NCI-H128 (cell line): ENCODE data around the gene GSTT4.
"Not testable (repeated sequence)": the region's sequence is repeated elsewhere in the genome, so short reads cannot be mapped to it uniquely, and the experiment has no call there.

Experiments used
- DNase-seq: peaks from one replicate; lab custom pipeline; 2025; ENCODE audit not compliant: unreplicated experiment; lab: John Stamatoyannopoulos, UW

The GSTT4 gene

DNA sequence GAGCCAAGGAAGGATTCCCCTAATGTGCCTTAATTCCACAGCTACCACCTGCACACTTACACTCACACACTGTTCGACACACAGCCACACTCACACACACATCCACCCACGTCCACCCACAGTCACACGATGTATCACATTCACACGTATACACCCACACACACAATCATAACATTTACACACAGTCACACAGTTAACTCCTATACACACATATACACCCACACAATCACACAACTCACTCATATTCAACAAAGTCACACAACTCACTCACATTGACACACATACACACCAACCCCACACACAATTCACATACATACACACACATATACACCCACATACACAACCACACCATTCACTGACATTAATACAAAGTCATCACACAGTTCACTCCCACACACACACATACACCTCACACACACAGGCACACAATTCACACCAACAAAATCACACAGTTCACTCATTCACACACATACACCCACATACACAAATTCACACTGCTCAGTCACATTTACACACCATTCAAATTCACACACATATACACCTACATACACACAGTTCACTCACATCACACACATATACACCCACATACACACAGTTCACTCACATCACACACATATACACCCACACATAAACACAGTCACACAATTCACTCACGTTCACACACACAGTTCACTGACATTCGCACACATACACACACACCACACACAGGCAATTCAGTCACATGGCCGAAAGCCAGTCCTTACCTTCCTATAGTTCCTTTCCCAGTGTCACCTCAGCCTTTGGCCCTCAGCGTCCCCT, 50.9 kb downstream of the GSTT4 start:
- not testable (repeated sequence) for DNase-seq

DNA sequence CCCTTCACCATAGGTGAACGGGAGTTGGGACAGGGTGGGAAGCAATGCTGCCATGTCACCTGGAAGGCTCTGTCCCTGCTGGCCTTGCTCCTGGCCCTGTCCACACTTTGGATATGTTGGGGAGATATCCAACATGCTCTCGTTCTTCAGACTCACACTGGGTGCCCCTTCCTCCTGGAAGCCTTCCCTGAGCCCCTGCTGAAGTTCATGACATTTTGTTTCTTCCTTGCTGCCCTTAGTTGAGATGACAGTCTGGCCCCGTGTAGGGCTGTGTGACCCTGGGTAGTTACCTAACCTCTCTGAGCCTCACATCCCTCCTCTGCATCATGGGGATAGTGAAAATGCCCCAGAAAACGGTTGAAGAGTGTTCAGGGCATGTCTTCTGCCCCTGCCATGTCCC, 51.8 kb downstream of the GSTT4 start:
- not testable (repeated sequence) for DNase-seq

DNA sequence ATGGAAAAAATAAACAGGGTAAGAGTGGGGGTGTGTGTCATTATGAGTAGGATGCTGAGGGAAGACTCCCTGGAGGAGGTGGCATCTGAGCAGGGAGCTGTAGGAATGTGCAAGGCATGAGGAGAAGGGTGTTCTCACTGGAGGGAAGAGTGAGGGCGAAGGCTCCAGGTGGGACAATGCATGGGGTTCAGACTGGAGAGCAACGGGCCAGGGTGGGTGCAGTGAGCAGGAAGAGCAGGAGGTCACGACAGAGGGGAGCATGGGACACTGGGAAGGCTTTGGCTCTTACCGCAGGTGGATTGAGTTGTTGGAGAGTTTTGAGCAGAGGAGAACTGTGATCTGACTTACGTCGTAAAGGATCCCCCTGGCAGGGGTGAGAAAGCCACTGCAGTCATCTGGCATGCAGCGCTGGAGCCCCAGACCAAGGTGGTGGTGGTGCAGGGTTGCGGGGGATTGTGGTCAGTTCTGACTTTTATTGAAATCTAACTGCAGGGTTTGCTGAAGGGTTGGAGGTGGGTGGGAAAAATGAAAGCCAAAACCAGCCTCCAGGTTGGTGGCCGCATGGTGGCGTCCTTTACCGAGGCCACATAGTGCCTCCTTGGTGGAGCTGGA, 52.4 kb downstream of the GSTT4 start:
- not testable (repeated sequence) for DNase-seq

DNA sequence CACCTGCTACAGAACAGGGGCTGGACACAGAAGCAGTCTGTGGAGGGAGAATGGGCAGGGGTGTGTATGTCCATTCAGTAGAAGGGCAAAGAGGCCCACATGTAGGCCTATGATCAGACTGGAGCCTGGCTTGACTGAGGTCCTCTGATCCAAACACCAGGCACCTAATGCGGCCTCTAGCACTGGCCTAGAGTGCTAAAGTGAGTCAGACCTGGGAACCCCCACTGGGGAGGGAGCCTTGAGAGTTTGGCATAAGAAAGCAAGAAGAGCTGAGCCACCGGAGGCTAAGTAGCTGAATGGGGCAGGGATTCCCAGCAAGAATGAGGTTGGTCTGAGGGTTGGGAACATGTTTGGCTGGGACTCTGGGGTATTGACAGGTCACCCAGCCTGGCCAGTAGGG, 53.9 kb downstream of the GSTT4 start:
- not testable (repeated sequence) for DNase-seq

DNA sequence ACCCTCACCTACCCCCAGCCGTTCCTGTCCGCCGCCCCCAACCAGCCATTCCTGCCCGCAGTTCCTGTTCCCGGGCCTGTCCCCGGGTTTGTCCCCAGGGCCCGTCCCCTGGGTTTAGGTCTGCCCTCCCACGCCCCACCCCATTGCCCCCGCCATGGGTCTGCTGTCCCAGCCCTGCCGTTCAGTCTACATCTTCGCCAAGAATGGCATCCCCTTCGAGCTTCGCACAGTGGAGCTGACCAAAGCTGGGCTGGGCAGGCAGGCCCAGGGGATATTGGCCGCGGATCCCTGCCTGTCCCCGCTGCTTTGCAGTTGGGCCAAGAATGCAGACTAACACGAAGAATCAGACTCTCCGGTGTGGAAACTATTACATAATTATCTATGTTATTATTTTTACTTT, 55.5 kb downstream of the GSTT4 start:
- not testable (repeated sequence) for DNase-seq
